Activated T-cell treated with anti-CD3 and anti-CD28 coated beads, Interleukin-2, amount 50 U/mL, for 24 hours (primary cell): Measurements from ENCODE around the gene SLC23A1.
A peak's percentile ranks its signal among the peaks of the same experiment; 100 is the strongest.
"Not testable (repeated sequence)": the region's sequence is repeated elsewhere in the genome, so short reads cannot be mapped to it uniquely, and the experiment has no call there.

Source experiments
- DNase-seq: peaks from one replicate; pipeline ENCODE4 v3.0.0-alpha.2; 2020
- H3K27ac Mint-ChIP-seq: 2 replicates; pipeline ENCODE4 v1.8.0; 2020; ENCODE audit warnings: mild to moderate bottlenecking, mixed read lengths
- H3K27me3 Mint-ChIP-seq: 2 replicates; pipeline ENCODE4 v1.8.0; 2020; ENCODE audit warnings: mixed read lengths
- H3K36me3 Mint-ChIP-seq: 2 replicates; pipeline ENCODE4 v1.8.0; 2020; ENCODE audit warnings: low read depth, mixed read lengths
- H3K4me1 Mint-ChIP-seq: 2 replicates; pipeline ENCODE4 v1.8.0; 2020; ENCODE audit warnings: low read depth, mixed read lengths
- H3K4me3 Mint-ChIP-seq: 2 replicates; pipeline ENCODE4 v1.8.0; 2020; ENCODE audit warnings: mild to moderate bottlenecking, moderate library complexity, mixed read lengths
- H3K9me3 Mint-ChIP-seq: 2 replicates; pipeline ENCODE4 v1.8.0; 2020; ENCODE audit warnings: mixed read lengths

The SLC23A1 gene

DNA sequence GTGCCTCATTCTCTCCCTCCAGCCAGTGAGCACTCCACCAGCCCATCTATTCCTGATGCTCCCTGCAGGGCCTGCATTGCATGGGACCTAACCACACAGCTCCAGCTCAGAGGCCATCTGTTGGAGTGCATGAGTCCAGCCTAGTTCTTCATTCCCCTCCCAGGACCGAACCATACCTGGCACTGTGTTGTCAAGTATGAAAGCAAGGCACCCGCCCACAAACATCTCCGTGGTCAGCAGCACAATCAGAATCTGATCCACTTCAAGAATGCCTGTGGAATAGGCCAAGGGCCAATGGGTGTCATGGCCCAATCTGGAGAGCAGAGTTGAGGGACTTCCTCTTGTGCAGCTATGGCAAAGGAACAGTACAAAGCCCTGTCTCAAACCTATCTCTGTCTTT lies 5.9 kb downstream of the SLC23A1 start:
- Mint-ChIP-seq H3K27me3 (no peaks in the 10 kb centered on the region), H3K27ac (no peak overlapping the region), H3K4me1 (peaks cover under 1% of the 10 kb centered on the region), H3K4me3 (no peak overlapping the region), H3K36me3 (peaks cover 13% of the 10 kb centered on the region), H3K9me3 (no peaks in the 10 kb centered on the region)
- DNase-seq, result peak; percentile 16

DNA sequence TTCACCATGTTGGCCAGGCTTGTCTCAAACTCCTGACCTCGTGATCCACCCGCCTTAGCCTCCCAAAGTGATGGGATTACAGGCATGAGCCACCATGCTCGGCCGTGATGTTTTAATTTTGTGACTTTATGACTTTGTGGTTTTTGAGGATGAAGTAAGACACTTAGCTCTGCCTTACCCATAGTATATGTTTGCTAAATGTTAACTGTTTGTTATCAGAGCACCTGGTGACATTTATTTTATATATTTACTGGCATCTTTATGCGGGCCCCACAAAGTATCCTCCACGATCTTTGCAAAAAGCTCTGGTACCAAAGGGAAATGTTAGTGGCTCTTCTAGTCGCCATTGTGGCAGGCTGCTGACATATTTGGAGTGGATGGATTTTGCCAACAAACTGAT lies 6.7 kb downstream of the SLC23A1 start:
- DNase-seq, result no peak
- H3K4me1 Mint-ChIP-seq, result peaks cover 9% of the 10 kb centered on the region

DNA sequence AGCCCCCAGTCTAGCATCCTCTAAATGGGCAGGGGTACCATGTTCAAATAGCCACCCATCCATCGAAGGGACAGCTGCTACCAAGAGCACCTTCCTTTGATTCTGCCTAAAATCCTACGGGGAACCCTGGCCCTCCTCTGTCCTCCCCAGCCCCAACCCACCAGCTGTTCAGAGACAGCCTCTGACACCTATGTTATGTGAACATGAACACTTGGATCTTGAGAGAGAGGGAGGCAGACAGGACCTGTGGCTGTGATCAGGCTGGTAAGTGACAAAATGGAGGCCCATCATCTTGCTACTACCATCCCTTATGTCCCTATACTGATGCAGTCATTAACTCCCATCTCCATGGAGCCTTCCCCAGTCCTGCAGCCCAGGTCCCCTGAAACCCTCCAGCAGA lies 8.2 kb downstream of the SLC23A1 start:
- Mint-ChIP-seq H3K27me3 (no peaks in the 10 kb centered on the region), H3K4me1 (peaks cover 12% of the 10 kb centered on the region), H3K27ac (no peak overlapping the region), H3K9me3 (no peaks in the 10 kb centered on the region), H3K36me3 (peaks cover 24% of the 10 kb centered on the region), H3K4me3 (no peak overlapping the region)
- peak; percentile 12 for DNase-seq

More for the DNA sequence above, 6.7 kb downstream of the SLC23A1 start:
- Mint-ChIP-seq H3K4me3 (no peak overlapping the region), H3K27ac (no peak overlapping the region), H3K36me3 (peaks cover 18% of the 10 kb centered on the region), H3K27me3 (no peaks in the 10 kb centered on the region), H3K9me3 (no peaks in the 10 kb centered on the region)

DNA sequence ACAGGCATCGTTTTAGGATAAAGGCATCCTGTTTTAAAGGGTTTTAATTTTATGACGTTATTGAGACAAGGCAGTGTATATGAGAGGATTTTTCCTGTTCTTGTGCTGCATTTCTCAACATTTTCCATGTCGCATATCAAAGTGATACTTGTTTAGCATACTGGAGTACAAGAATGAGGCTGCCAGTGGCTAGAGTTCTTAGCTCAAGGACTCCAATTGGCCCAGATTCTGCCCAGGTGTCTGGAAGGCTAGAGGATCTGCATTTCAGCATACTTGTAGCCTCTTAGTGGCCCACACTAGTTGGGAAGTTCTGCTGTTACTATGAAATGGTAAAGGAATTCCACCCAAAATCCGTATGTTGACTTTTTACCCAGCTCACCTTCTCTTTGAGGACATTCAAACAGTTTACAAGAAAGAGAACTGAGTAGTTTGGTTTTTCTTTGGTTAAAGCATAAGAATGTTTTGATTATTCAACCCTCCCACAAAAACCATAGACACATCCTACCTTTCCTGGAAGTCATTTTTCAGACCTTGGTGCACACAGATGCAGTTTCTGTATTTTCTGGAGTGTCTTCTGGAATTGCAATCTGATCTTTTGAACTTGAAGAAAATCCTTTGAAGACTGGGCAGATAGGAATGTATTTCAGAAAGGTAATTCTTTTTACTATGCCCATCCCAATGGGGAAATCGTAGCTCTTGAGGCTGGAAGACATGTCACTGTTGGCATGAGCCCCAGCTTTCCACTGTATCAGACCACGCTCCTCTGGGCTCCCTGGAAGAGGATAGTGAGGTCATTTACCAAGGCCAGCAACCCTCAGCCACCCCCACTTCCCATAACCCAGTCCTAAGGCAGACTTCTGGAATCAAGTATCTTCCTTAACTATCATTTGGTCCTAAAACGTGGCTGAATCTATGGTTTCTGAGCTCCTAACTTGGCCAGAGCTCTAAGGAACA lies 11.3 kb downstream of the SLC23A1 start:
- Mint-ChIP-seq H3K27me3 (no peaks in the 10 kb centered on the region), H3K9me3 (no peaks in the 10 kb centered on the region), H3K4me1 (peaks cover 12% of the 10 kb centered on the region), H3K27ac (peak overlapping the region; percentile 31), H3K36me3 (peaks cover 49% of the 10 kb centered on the region), H3K4me3 (no peak overlapping the region)
- no peak for DNase-seq

DNA sequence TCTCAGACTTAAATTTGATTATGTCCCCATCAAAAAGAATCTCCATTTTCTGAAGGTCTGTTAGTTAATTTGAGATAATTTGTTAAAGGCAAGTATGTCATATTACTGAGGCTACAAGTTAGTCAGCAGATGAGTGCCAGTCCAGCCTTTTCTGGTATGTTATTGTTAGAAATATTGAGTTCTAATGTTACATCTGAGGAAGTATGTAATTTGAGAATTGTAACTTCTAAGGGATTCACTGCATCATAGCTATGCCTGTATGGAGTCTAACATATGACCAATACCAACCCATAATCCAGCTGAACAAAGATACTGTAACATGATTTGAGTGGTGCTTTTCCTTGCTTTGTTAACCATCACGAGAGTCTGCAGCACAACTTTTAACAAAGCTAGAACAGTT lies 13.9 kb downstream of the SLC23A1 start:
- peaks cover 14% of the 10 kb centered on the region for H3K4me1 Mint-ChIP-seq
- H3K27ac Mint-ChIP-seq, result peak overlapping the region; percentile 14
- peaks cover 69% of the 10 kb centered on the region for H3K36me3 Mint-ChIP-seq
- no peaks in the 10 kb centered on the region for H3K9me3 Mint-ChIP-seq
- DNase-seq, result no peak
- no peaks in the 10 kb centered on the region for H3K27me3 Mint-ChIP-seq
- H3K4me3 Mint-ChIP-seq, result no peak overlapping the region

DNA sequence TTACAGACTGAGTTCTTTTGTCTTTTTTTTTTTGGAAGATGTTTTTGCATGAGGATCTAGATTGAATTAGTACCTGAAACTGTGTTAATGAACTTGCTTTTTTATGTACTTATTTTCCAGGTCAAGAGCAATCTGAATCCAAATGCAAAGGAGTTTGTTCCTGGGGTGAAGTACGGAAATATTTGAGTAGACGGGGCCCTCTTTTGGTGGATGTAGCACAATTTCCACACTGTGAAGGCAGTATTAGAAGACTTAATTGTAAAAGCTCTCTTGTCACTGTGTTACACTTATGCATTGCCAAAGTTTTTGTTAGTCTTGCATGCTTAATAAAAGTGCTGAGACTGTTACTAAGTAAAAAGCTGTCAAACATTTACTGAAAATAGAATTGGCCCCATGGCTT lies 14.5 kb downstream of the SLC23A1 start:
- Mint-ChIP-seq H3K27me3 (no peaks in the 10 kb centered on the region), H3K36me3 (peaks cover 72% of the 10 kb centered on the region), H3K9me3 (no peaks in the 10 kb centered on the region), H3K27ac (no peak overlapping the region), H3K4me3 (no peak overlapping the region), H3K4me1 (peaks cover 19% of the 10 kb centered on the region)
- DNase-seq, result no peak

DNA sequence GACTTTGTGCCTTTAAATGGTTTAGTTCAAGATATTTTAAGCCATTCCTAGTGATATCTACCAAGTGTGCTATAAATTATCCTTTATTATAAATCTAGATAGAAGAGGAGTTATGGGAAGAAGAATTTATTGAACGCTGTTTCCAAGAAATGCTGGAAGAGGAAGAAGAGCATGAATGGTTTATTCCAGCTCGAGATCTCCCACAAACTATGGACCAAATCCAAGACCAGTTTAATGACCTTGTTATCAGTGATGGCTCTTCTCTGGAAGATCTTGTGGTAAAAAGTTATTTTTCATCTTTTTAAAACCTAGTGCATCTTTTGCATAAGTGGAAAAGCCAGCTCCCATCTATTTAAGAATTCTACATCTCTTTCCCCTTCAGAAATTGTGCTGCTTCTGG lies 18.6 kb downstream of the SLC23A1 start:
- Mint-ChIP-seq H3K27me3 (no peaks in the 10 kb centered on the region), H3K27ac (peak overlapping the region; percentile 53), H3K9me3 (no peaks in the 10 kb centered on the region), H3K4me3 (no peak overlapping the region), H3K36me3 (peaks cover 61% of the 10 kb centered on the region), H3K4me1 (peaks cover 15% of the 10 kb centered on the region)
- DNase-seq, result no peak

DNA sequence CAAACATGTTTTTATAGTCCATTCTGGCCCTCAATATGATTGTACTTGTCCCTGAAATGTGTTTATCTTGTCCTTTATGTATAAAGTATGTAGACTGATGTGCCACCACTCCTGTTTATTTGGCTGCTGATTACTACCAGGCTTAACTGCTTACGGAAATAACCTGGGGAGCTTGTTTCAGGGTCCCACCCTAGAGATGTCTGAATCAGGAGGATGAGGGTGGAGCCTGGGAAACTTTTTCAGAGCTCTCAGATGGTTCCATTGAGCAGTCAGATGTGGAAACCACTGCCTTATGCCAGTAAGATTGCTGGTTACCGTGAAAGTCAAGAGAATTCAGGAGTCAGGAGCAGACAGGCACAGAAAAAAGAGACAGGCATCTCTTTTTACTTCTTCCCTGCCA lies 19.2 kb downstream of the SLC23A1 start:
- no peaks in the 10 kb centered on the region for H3K27me3 Mint-ChIP-seq
- H3K4me1 Mint-ChIP-seq, result peaks cover 15% of the 10 kb centered on the region
- peaks cover 57% of the 10 kb centered on the region for H3K36me3 Mint-ChIP-seq
- H3K27ac Mint-ChIP-seq, result peak overlapping the region; percentile 53
- H3K9me3 Mint-ChIP-seq, result no peaks in the 10 kb centered on the region
- DNase-seq, result no peak
- no peak overlapping the region for H3K4me3 Mint-ChIP-seq

DNA sequence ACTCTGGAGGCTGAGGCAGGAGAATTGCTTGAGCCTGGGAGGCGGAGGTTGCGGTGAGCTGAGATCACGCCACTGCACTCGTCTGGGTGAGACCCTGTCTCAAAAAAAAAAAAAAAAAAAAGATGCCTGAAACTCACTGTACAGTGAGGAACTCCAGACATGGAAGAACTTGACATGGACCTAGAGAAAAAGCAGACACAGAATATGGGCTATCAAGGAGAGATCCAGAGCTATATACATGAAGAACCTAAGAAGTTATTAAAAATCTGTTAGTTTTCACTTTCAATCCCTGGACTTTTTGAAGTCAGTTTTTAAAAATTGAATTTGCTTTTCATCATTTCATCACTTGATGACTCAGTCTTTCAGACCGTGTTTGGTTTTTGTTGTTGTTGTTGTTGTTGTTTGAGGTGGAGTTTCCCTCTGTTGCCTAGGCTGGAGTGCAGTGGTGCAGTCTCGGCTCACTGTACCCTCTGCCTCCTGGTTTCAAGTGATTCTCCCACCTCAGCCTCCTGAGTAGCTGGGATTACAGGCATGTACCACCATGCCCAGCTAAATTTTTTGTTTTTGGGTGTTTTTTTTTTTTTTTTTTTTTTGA lies 21.2 kb downstream of the SLC23A1 start:
- peaks cover 26% of the 10 kb centered on the region for H3K4me1 Mint-ChIP-seq
- DNase-seq, result no peak
- H3K27ac Mint-ChIP-seq, result peak overlapping the region; percentile 67
- no peak overlapping the region for H3K4me3 Mint-ChIP-seq
- peaks cover 56% of the 10 kb centered on the region for H3K36me3 Mint-ChIP-seq
- no peaks in the 10 kb centered on the region for H3K27me3 Mint-ChIP-seq
- H3K9me3 Mint-ChIP-seq, result no peaks in the 10 kb centered on the region

DNA sequence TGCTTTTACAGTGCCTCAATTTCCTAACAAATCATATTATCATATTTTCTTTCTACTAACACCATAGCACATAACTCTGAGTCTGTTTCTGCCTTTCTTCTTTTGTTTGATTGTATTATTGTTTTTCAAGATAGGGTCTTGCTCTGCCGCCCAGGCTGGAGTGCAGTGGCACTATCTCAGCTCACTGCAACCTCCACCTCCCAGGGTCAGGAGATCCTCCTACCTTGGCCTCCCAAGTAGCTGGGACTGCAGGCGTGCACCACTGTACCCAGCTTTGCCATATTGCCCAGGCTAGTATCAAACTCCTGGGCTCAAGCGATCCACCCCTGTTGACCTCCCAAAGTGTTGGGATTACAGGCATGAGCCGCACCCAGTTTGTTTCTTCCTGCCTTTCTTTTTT lies 22.7 kb downstream of the SLC23A1 start:
- DNase-seq, result no peak
- H3K36me3 Mint-ChIP-seq, result peaks cover 41% of the 10 kb centered on the region
- H3K9me3 Mint-ChIP-seq, result no peaks in the 10 kb centered on the region
- no peaks in the 10 kb centered on the region for H3K27me3 Mint-ChIP-seq
- no peak overlapping the region for H3K27ac Mint-ChIP-seq
- H3K4me1 Mint-ChIP-seq, result peaks cover 31% of the 10 kb centered on the region
- no peak overlapping the region for H3K4me3 Mint-ChIP-seq

DNA sequence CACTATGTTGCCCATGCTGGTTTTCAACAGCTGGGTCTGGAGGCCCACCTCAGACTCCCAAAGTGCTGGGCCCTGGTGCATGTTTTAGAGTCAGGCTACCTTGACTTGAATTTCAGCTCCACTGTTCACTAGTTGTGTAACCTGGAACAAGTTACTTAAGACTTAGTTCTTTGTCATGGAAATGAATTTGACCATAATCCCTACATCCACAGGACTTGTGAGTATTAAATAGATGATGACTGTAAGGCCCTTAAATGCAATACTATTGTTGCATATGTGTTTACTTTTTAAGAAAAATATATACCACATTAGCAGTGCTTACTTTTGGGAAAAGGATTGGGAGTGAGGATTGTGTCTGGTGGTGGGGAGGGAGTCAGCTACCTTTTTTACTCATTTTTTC lies 25.0 kb downstream of the SLC23A1 start:
- Mint-ChIP-seq H3K27me3 (no peaks in the 10 kb centered on the region), H3K4me3 (no peak overlapping the region), H3K36me3 (peaks cover 33% of the 10 kb centered on the region), H3K27ac (no peak overlapping the region), H3K9me3 (no peaks in the 10 kb centered on the region), H3K4me1 (peaks cover 31% of the 10 kb centered on the region)
- DNase-seq, result no peak

DNA sequence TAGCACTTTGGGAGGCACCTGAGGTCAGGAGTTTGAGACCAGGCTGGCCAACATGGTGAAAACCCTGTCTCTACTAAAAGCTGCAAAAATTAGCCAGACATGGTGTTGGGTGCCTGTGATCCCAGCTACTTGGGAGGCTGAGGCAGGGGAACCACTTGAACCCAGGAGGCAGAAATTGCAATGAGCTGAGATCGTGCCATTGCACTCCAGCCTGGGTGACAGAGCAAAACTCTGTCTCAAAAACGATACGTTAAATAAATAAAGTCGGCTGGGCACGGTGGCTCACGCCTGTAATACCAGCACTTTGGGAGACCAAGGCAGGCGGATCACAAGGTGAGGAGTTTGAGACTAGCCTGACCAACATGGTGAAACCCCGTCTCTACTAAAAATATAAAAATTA lies 27.2 kb downstream of the SLC23A1 start:
- H3K27ac Mint-ChIP-seq, H3K27me3 Mint-ChIP-seq, DNase-seq, H3K4me3 Mint-ChIP-seq, H3K9me3 Mint-ChIP-seq: not testable (repeated sequence)
- peaks cover 39% of the 10 kb centered on the region for H3K4me1 Mint-ChIP-seq
- H3K36me3 Mint-ChIP-seq, result peaks cover 44% of the 10 kb centered on the region

DNA sequence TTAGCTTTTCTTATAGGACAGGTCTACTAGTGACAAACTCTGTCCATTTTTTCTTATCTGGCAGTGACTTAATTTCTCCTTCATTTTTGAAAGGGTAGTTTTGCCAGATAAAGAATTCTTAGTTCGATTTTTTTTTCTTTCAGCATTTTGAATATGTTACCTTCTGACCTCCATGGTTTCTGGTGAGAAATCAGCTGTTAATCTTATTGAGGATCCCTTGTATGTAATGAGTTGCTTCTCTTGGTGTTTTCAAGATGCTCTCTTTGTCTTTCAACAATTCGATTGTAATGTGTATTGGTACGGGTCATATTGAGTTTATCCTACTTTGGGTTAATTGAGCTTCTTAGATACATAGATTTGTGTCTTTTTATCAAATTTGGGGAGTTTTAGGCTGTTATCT lies 28.9 kb downstream of the SLC23A1 start:
- H3K27me3 Mint-ChIP-seq, result no peaks in the 10 kb centered on the region
- H3K27ac Mint-ChIP-seq, result no peak overlapping the region

DNA sequence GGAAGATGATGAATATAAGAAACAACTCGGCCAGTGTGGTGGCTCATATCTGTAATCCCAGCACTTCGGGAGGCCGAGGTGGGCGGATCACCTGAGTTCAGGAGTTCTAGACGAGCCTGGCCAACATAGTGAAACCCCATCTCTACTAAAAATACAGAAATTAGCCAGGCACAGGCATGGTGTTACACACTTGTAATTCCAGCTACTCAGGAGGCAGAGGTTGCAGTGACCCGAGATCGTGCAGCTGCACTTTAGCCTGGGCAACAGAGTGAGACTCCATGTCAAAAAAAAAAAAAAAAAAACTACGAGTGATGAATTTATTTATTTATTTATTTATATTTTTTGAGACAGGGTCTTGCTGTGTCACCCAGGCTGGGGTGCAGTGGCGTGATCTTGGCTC lies 35.2 kb downstream of the SLC23A1 start:
- Mint-ChIP-seq H3K36me3 (peaks cover 47% of the 10 kb centered on the region), H3K4me1 (peaks cover 63% of the 10 kb centered on the region)
- H3K27me3 Mint-ChIP-seq, H3K4me3 Mint-ChIP-seq, H3K9me3 Mint-ChIP-seq, DNase-seq, H3K27ac Mint-ChIP-seq: not testable (repeated sequence)

More for the DNA sequence above, 28.9 kb downstream of the SLC23A1 start:
- no peak for DNase-seq
- Mint-ChIP-seq H3K4me3 (no peak overlapping the region), H3K36me3 (peaks cover 39% of the 10 kb centered on the region), H3K4me1 (peaks cover 45% of the 10 kb centered on the region), H3K9me3 (no peaks in the 10 kb centered on the region)

DNA sequence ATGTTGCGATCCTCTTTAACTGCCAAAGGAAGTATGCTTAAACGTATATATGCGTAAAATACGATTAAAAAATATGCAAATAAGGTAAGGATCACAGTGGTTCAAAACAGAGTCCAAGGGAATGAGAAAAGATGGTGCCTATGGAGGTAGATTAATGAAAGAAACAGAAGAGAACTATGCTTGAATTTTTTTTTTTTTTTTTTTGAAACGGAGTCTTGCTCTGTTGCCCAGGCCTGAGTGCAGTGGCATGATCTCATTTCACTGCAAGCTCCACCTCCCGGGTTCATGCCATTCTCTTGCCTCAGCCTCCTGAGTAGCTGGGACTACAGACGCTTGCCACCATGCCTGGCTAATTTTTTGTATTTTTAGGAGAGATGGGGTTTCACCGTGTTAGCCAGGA lies 37.7 kb downstream of the SLC23A1 start:
- H3K4me3 Mint-ChIP-seq, H3K27me3 Mint-ChIP-seq, H3K9me3 Mint-ChIP-seq, DNase-seq: not testable (repeated sequence)
- peaks cover 49% of the 10 kb centered on the region for H3K36me3 Mint-ChIP-seq
- peak overlapping the region; percentile 67 for H3K27ac Mint-ChIP-seq
- peaks cover 61% of the 10 kb centered on the region for H3K4me1 Mint-ChIP-seq
